K562 (cell line): ENCODE results near the gene AZGP1. TPM values are rescaled to one million over a fixed set of nuclear protein-coding genes. Genes with fewer than 3 reads are reported as not detected.

Experiments used
- ATF1 ChIP-seq, 2 experiments: fragments of 450-650 bp in 1 of 2; IDR thresholded peaks; 2 replicates each; pipeline ENCODE4 v1.6.1; 2016; ENCODE audit warnings: missing compliant biosample characterization in 1 of 2, missing genetic modification characterization in 1 of 2
- BDP1 ChIP-seq: IDR thresholded peaks from 3 replicates; pipeline ENCODE4 v1.6.1; 2011; ENCODE audit not compliant: insufficient read length, insufficient read depth
- CEBPG ChIP-seq, 3 experiments: fragments of 200-800 bp in 1 of 3; sonication (Bioruptor generic) in 1 of 3; sonication (generic) in 1 of 3; formaldehyde crosslinking in 1 of 3; IDR thresholded peaks in 2 of 3; conservative IDR thresholded peaks in 1 of 3; 2 replicates each; pipeline versions ENCODE4 v1.6.1 to v1.8.0; 2016 to 2022; ENCODE audit warnings: missing compliant biosample characterization in 2 of 3, missing genetic modification characterization in 2 of 3, mild to moderate bottlenecking in 1 of 3, missing genetic modification reagents in 1 of 3
- CREM ChIP-seq: IDR thresholded peaks from 2 replicates; pipeline ENCODE4 v1.6.1; 2014; ENCODE audit warnings: antibody characterized with exemption, low read depth
- CTBP1 ChIP-seq: fragments of 450-650 bp; IDR thresholded peaks from 2 replicates; pipeline ENCODE4 v1.6.1; 2016; ENCODE audit warnings: borderline replicate concordance
- FOS ChIP-seq: IDR thresholded peaks from 3 replicates; pipeline ENCODE4 v1.6.1; 2011; ENCODE audit not compliant: insufficient read length; ENCODE audit errors: extremely low read depth
- IRF1 ChIP-seq: sonication (generic); formaldehyde crosslinking; IDR thresholded peaks from 2 replicates; pipeline ENCODE4 v1.8.0; 2022; ENCODE audit warnings: missing genetic modification reagents, mild to moderate bottlenecking, borderline replicate concordance
- KLF1 ChIP-seq: fragments of 450-650 bp; IDR thresholded peaks from 2 replicates; pipeline ENCODE4 v1.6.1; 2016; ENCODE audit warnings: missing genetic modification characterization, missing compliant biosample characterization
- MXI1 ChIP-seq: IDR thresholded peaks from 2 replicates; pipeline ENCODE4 v1.6.1; 2011; ENCODE audit warnings: low read depth, mild to moderate bottlenecking, improper control_type of control experiment, low read length
- NCOA1 ChIP-seq: fragments of 450-650 bp; IDR thresholded peaks from 2 replicates; pipeline ENCODE4 v1.6.1; 2016; ENCODE audit warnings: low read depth
- NCOR1 ChIP-seq: fragments of 450-650 bp; IDR thresholded peaks from 2 replicates; pipeline ENCODE4 v1.6.1; 2016; ENCODE audit warnings: mild to moderate bottlenecking, moderate library complexity
- PCBP2 ChIP-seq: fragments of 200-400 bp; formaldehyde crosslinking; IDR thresholded peaks from 2 replicates; pipeline ENCODE4 v1.6.1; 2018; ENCODE audit warnings: low read length, low read depth, mild to moderate bottlenecking, moderate library complexity; ENCODE audit not compliant: poor library complexity, severe bottlenecking
- PHTF2 ChIP-seq: fragments of 250-450 bp; sonication (Bioruptor Pico); IDR thresholded peaks from 2 replicates; pipeline ENCODE4 v1.5.0; 2021; ENCODE audit warnings: mild to moderate bottlenecking
- PML ChIP-seq: IDR thresholded peaks from 2 replicates; pipeline ENCODE4 v1.6.1; 2012; ENCODE audit warnings: low read length, inconsistent platforms
- SMARCE1 ChIP-seq: fragments of 450-650 bp; IDR thresholded peaks from 2 replicates; pipeline ENCODE4 v1.7.1; 2016; ENCODE audit warnings: mild to moderate bottlenecking
- TGIF2 ChIP-seq: sonication (generic); formaldehyde crosslinking; IDR thresholded peaks from 2 replicates; pipeline ENCODE4 v1.8.1; 2022; ENCODE audit warnings: mild to moderate bottlenecking, missing genetic modification reagents, moderate library complexity
- YY1 ChIP-seq, 3 experiments: IDR thresholded peaks; 2 replicates each; pipeline ENCODE4 v1.6.1; 2011; ENCODE audit warnings: low read length in 2 of 3, mild to moderate bottlenecking in 2 of 3, moderate library complexity in 2 of 3, borderline replicate concordance in 1 of 3, control low read depth in 1 of 3, low read depth in 1 of 3; ENCODE audit not compliant: insufficient read depth in 3 of 3, insufficient replicate concordance in 2 of 3, control insufficient read depth in 1 of 3, insufficient read length in 1 of 3; ENCODE audit errors: extremely low read depth in 1 of 3
- ZBTB26 ChIP-seq: fragments of 450-650 bp; formaldehyde crosslinking; IDR thresholded peaks from 2 replicates; pipeline ENCODE4 v1.4.0; 2022; ENCODE audit warnings: missing genetic modification characterization
- ZC3H11A ChIP-seq: IDR thresholded peaks from 2 replicates; pipeline ENCODE4 v1.6.1; 2012; ENCODE audit warnings: low read depth, low read length, improper control_type of control experiment
- ZNF197 ChIP-seq: fragments of 200-800 bp; sonication (Bioruptor generic); IDR thresholded peaks from 2 replicates; pipeline ENCODE4 v1.6.1; 2016; ENCODE audit warnings: low read depth, missing genetic modification characterization, missing compliant biosample characterization
- ZNF23 ChIP-seq: fragments of 250-450 bp; sonication (Bioruptor Pico); IDR thresholded peaks from 2 replicates; pipeline ENCODE4 v1.4.0; 2020; ENCODE audit warnings: mild to moderate bottlenecking
- ZNF431 ChIP-seq: sonication (generic); formaldehyde crosslinking; IDR thresholded peaks from 2 replicates; pipeline ENCODE4 v1.8.0; 2022; ENCODE audit warnings: mild to moderate bottlenecking, missing genetic modification reagents
- ZNF644 ChIP-seq: fragments of 200-800 bp; sonication (Bioruptor generic); IDR thresholded peaks from 2 replicates; pipeline ENCODE4 v1.6.1; 2016; ENCODE audit warnings: low read depth, missing genetic modification characterization, missing compliant biosample characterization
- polyA plus RNA-seq, 8 experiments: library from polyadenylated mRNA; depleted of rRNA in 4 of 8; stranded (reverse) in 5 of 8; unstranded in 3 of 8; fragments of >200 nt; fragmentation: Nextera tagmentation in 2 of 8; fragmentation: Illumina TruSeq in 1 of 8; extraction: Ambion mirVana in 2 of 8; extraction: Trizol in 1 of 8; gene quantifications; 2 replicates each; pipeline versions ENCODE4 v1.2.1 to v1.2.3, GENCODE V29; 2011 to 2014; ENCODE audit warnings: inconsistent platforms in 1 of 8, missing spikeins in 1 of 8
- total RNA-seq, 7 experiments: library from RNA; depleted of rRNA in 6 of 7; stranded (reverse); fragments of >200 nt in 6 of 7; fragmentation: Illumina TruSeq in 2 of 7; extraction: Trizol in 2 of 7; gene quantifications; 2 replicates each; pipeline versions ENCODE4 v1.2.1 to v1.2.3, GENCODE V29; 2011 to 2021; ENCODE audit warnings: low replicate concordance in 1 of 7
- TF ChIP-seq, protein P1 (sequence below): fragments of 250-450 bp; sonication (Bioruptor Pico); IDR thresholded peaks from 2 replicates; pipeline ENCODE4 v1.5.0; 2022; ENCODE audit warnings: mild to moderate bottlenecking

The AZGP1 gene
- total and polyA plus RNA-seq, 9 of the 15 experiments (the other 6 are each of a cell fraction or from before 2014, with no cell fraction given) = 0.18 to 0.53 TPM; not detected in 7

DNA sequence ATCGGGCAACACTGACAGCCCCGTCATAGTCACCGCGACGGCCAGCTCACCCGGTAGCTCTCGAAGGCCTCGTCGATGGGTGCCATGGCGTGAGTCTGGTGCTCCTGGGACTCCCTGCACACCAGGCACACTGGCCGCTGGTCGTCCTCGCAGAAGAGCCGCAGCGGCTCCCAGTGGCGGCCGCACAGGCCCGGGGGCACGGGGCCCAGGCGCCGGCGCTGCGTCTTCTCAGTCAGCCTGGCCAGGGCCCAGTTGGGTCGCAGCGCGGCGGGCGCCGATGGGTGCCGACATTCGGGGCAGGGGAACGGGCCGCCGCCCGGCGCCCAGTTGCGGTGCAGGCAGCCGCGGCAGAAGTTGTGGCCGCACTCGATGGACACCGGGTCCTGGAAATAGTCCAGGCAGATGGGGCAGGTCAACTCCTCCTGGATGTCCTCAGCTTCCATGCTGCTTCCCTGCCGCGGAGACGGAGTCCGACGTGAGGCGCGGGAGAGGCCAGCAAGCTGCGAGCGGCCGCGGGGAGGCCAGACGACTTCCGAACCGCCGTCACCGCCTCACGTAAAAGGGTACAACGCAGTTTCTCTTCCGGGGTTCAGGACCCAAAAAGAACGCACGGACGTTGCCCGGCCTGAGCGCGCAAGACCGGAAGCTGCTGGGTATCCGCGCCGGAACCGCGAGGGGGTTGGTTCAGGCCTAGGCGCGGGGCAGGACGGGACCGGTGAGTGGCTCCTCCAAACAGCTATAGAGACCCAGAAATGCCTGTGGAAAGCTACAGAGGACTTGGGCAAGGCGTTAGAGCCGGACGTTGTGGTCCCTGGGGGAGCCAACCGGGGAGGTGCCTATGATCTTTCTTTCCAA is 56.6 kb downstream of the AZGP1 start, which contains the start of gene TRIM4 (continued):
- TF ChIP-seq, protein P1, sequence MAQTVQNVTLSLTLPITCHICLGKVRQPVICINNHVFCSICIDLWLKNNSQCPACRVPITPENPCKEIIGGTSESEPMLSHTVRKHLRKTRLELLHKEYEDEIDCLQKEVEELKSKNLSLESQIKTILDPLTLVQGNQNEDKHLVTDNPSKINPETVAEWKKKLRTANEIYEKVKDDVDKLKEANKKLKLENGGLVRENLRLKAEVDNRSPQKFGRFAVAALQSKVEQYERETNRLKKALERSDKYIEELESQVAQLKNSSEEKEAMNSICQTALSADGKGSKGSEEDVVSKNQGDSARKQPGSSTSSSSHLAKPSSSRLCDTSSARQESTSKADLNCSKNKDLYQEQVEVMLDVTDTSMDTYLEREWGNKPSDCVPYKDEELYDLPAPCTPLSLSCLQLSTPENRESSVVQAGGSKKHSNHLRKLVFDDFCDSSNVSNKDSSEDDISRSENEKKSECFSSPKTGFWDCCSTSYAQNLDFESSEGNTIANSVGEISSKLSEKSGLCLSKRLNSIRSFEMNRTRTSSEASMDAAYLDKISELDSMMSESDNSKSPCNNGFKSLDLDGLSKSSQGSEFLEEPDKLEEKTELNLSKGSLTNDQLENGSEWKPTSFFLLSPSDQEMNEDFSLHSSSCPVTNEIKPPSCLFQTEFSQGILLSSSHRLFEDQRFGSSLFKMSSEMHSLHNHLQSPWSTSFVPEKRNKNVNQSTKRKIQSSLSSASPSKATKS = no peak
- no peak for TF ChIP-seq ZNF23 (CRISPR knock-in tag)
- no peak for TF ChIP-seq PCBP2
- no peak for TF ChIP-seq IRF1 (CRISPR knock-in tag)
- peak; percentile 88 for TF ChIP-seq CREM
- TF ChIP-seq ZNF197 (CRISPR knock-in tag) = no peak
- TF ChIP-seq KLF1 = peak; percentile 54; the same call in 1 of the 2 replicates
- TF ChIP-seq ZC3H11A = no peak; the same call in 1 of the 2 replicates
- no peak for TF ChIP-seq ZBTB26 (CRISPR knock-in tag)
- TF ChIP-seq BDP1 = no peak
- peak; percentile 69; the same call in 1 of the 2 replicates for TF ChIP-seq MXI1
- TF ChIP-seq CTBP1 = peak; percentile 60
- no peak for TF ChIP-seq NCOR1
- TF ChIP-seq PHTF2 (CRISPR knock-in tag) = no peak
- TF ChIP-seq SMARCE1 = no peak
- TF ChIP-seq FOS = no peak
- no peak for TF ChIP-seq ATF1 (CRISPR knock-in tag; IDR thresholded peaks at IDR 0.05)
- TF ChIP-seq ATF1 (tag; IDR thresholded peaks at IDR 0.05) = peak; percentile 91
- peak; percentile 79 for TF ChIP-seq PML
- no peak for TF ChIP-seq ZNF644 (tag)
- 0 out of 2 replicates have a peak, but pooled peaks have one; percentile 46 for TF ChIP-seq NCOA1
- no peak for TF ChIP-seq CEBPG (CRISPR knock-in tag; IDR thresholded peaks at IDR 0.05)
- TF ChIP-seq CEBPG (tag; conservative IDR thresholded peaks at IDR 0.05 in 1 of 2, IDR thresholded peaks at IDR 0.05 in 1 of 2) = no peak
- peak in 2 of 3 experiments; percentile 60 to 61 for TF ChIP-seq YY1 (IDR thresholded peaks at IDR 0.05; ENCODE audit: borderline replicate concordance in 1 of 3, control insufficient read depth in 1 of 3, extremely low read depth in 1 of 3, insufficient read depth in 3 of 3, insufficient read length in 1 of 3, insufficient replicate concordance in 2 of 3, low read depth in 1 of 3, low read length in 2 of 3)
- TF ChIP-seq ZNF431 (CRISPR knock-in tag) = no peak; the same call in 1 of the 2 replicates
- TF ChIP-seq TGIF2 = peak; percentile 89
